ENCODE results near the gene FBLN5. TPM values are rescaled to one million over a fixed set of nuclear protein-coding genes. Genes with fewer than 3 reads are reported as not detected.
"Not testable (repeated sequence)": the region's sequence is repeated elsewhere in the genome, so short reads cannot be mapped to it uniquely, and the experiment has no call there.

Gene FBLN5
- total RNA-seq, 1 donor from 2014 or later = 1.1 TPM

GRCh38 chr14:91911474-91912032 lies 35.9 kb downstream of the FBLN5 start:
- DNase-seq (ENCODE audit: extremely low read depth, low read depth, low spot score) = no peak

GRCh38 chr14:91910196-91910595 lies 37.3 kb downstream of the FBLN5 start:
- no peak for DNase-seq (ENCODE audit: extremely low read depth, low read depth, low spot score)

GRCh38 chr14:91906374-91906773 lies 41.1 kb downstream of the FBLN5 start:
- DNase-seq (ENCODE audit: extremely low read depth, low read depth, low spot score) = no peak

GRCh38 chr14:91904956-91905645 lies 42.4 kb downstream of the FBLN5 start:
- no peak for DNase-seq (ENCODE audit: extremely low read depth, low read depth, low spot score)

GRCh38 chr14:91904483-91904882 lies 43.0 kb downstream of the FBLN5 start:
- no peak for DNase-seq (ENCODE audit: extremely low read depth, low read depth, low spot score)

- no peak for DNase-seq (ENCODE audit: extremely low read depth, low read depth, low spot score)
These were observed 44.4 kb downstream of the FBLN5 start for GRCh38 chr14:91903070-91903469.

- DNase-seq (ENCODE audit: extremely low read depth, low read depth, low spot score) = no peak
These were observed 45.2 kb downstream of the FBLN5 start for GRCh38 chr14:91902336-91902735.

GRCh38 chr14:91901449-91902226 lies 45.9 kb downstream of the FBLN5 start:
- no peak for DNase-seq (ENCODE audit: extremely low read depth, low read depth, low spot score)

- DNase-seq (ENCODE audit: extremely low read depth, low read depth, low spot score) = no peak
These were observed 47.7 kb downstream of the FBLN5 start for GRCh38 chr14:91899806-91900205.

- no peak for DNase-seq (ENCODE audit: extremely low read depth, low read depth, low spot score)
These were observed 48.3 kb downstream of the FBLN5 start for GRCh38 chr14:91899213-91899612.

- DNase-seq (ENCODE audit: extremely low read depth, low read depth, low spot score) = no peak
These were observed 49.1 kb downstream of the FBLN5 start for GRCh38 chr14:91898372-91898771.

- not testable (repeated sequence) for DNase-seq (ENCODE audit: extremely low read depth, low read depth, low spot score)
These were observed 49.8 kb downstream of the FBLN5 start for GRCh38 chr14:91897716-91898115.

GRCh38 chr14:91897106-91897701 lies 50.3 kb downstream of the FBLN5 start:
- no peak for DNase-seq (ENCODE audit: extremely low read depth, low read depth, low spot score)

- no peak for DNase-seq (ENCODE audit: extremely low read depth, low read depth, low spot score)
These were observed 51.1 kb downstream of the FBLN5 start for GRCh38 chr14:91896419-91896818.

GRCh38 chr14:91893669-91894068 lies 53.8 kb downstream of the FBLN5 start:
- no peak for DNase-seq (ENCODE audit: extremely low read depth, low read depth, low spot score)

GRCh38 chr14:91893007-91893406 lies 54.5 kb downstream of the FBLN5 start:
- DNase-seq (ENCODE audit: extremely low read depth, low read depth, low spot score) = no peak

GRCh38 chr14:91891721-91892220 lies 55.7 kb downstream of the FBLN5 start:
- DNase-seq (ENCODE audit: extremely low read depth, low read depth, low spot score) = no peak

GRCh38 chr14:91891101-91891500 lies 56.4 kb downstream of the FBLN5 start:
- no peak for DNase-seq (ENCODE audit: extremely low read depth, low read depth, low spot score)

- DNase-seq (ENCODE audit: extremely low read depth, low read depth, low spot score) = no peak
These were observed 57.2 kb downstream of the FBLN5 start for GRCh38 chr14:91890291-91890749.

- DNase-seq (ENCODE audit: extremely low read depth, low read depth, low spot score) = no peak
These were observed 57.9 kb downstream of the FBLN5 start for GRCh38 chr14:91889477-91890211.
